ENCODE measurements around the gene BUB3. TPM values are rescaled to one million over a fixed set of nuclear protein-coding genes. Genes with fewer than 3 reads are reported as not detected.

The BUB3 gene
- total RNA-seq, 1 donor from 2014 or later: 36.5 TPM

GRCh38 chr10:123134343-123134914 lies 19.8 kb upstream of the BUB3 start:
- peaks cover 88 to 95% (median 94%) of the 10 kb centered on the region in 3 donors for H3K27me3 ChIP-seq (ENCODE audit: control insufficient read depth in 3 of 3, insufficient read depth in 3 of 3, low read length in 3 of 3)
- peak overlapping the region in 1 of 3 donors; percentile 13 for H3K4me3 ChIP-seq (ENCODE audit: low read length in 3 of 3)
- no peaks in the 10 kb centered on the region for H3K36me3 ChIP-seq (ENCODE audit: control insufficient read depth in 3 of 3, insufficient read depth in 3 of 3, low read length in 3 of 3)
- H3K9me3 ChIP-seq (ENCODE audit: control insufficient read depth in 3 of 3, low read length in 3 of 3): no peaks in the 10 kb centered on the region
- H3K27ac ChIP-seq (ENCODE audit: low read depth, low read length): no peak overlapping the region
- no peak overlapping the region for H3K9ac ChIP-seq (ENCODE audit: low read depth in 1 of 3, low read length in 3 of 3)
- H3K4me1 ChIP-seq (ENCODE audit: control insufficient read depth in 3 of 3, insufficient read depth in 3 of 3, low read length in 3 of 3): peaks cover 28 to 45% (median 37%) of the 10 kb centered on the region in 3 donors

- Histone ChIP-seq H3K4me3 (ENCODE audit: low read length in 3 of 3) (peak overlapping the region in 2 of 3 donors; percentile 13 to 52), H3K36me3 (ENCODE audit: control insufficient read depth in 3 of 3, insufficient read depth in 3 of 3, low read length in 3 of 3) (no peaks in the 10 kb centered on the region), H3K9me3 (ENCODE audit: control insufficient read depth in 3 of 3, low read length in 3 of 3) (no peaks in the 10 kb centered on the region), H3K4me1 (ENCODE audit: control insufficient read depth in 3 of 3, insufficient read depth in 3 of 3, low read length in 3 of 3) (peaks cover 28 to 50% (median 43%) of the 10 kb centered on the region in 3 donors), H3K27ac (ENCODE audit: low read depth, low read length) (no peak overlapping the region), H3K9ac (ENCODE audit: low read depth in 1 of 3, low read length in 3 of 3) (no peak overlapping the region), H3K27me3 (ENCODE audit: control insufficient read depth in 3 of 3, insufficient read depth in 3 of 3, low read length in 3 of 3) (peaks cover 88 to 95% (median 94%) of the 10 kb centered on the region in 3 donors)
Measured at GRCh38 chr10:123134915-123135414, 19.2 kb upstream of the BUB3 start.

GRCh38 chr10:123135415-123136141 lies 18.6 kb upstream of the BUB3 start, which contains the start of gene HMX3:
HMX3 (plus strand) TSS chr10:123135970; CDS start chr10:123136051, 81 bp downstream.
- Histone ChIP-seq H3K27ac (ENCODE audit: low read depth, low read length) (no peak within 1 kb of the TSS), H3K4me3 (ENCODE audit: low read length in 3 of 3) (peak within 1 kb of the TSS; percentile 14 to 52 (median 45)), H3K9ac (ENCODE audit: low read depth in 1 of 3, low read length in 3 of 3) (peak within 1 kb of the TSS in 1 of 3 donors; percentile 32), H3K36me3 (ENCODE audit: control insufficient read depth in 3 of 3, insufficient read depth in 3 of 3, low read length in 3 of 3) (no peaks in the 10 kb centered on the region), H3K4me1 (ENCODE audit: control insufficient read depth in 3 of 3, insufficient read depth in 3 of 3, low read length in 3 of 3) (peaks cover 28 to 51% (median 43%) of the 10 kb centered on the region in 3 donors), H3K9me3 (ENCODE audit: control insufficient read depth in 3 of 3, low read length in 3 of 3) (no peaks in the 10 kb centered on the region), H3K27me3 (ENCODE audit: control insufficient read depth in 3 of 3, insufficient read depth in 3 of 3, low read length in 3 of 3) (peaks cover 92 to 96% (median 95%) of the 10 kb centered on the region in 3 donors)

GRCh38 chr10:123136221-123136805 lies 17.9 kb upstream of the BUB3 start:
- Histone ChIP-seq H3K27me3 (ENCODE audit: control insufficient read depth in 3 of 3, insufficient read depth in 3 of 3, low read length in 3 of 3) (peaks cover 94 to 97% (median 97%) of the 10 kb centered on the region in 3 donors), H3K9ac (ENCODE audit: low read depth in 1 of 3, low read length in 3 of 3) (no peak overlapping the region), H3K27ac (ENCODE audit: low read depth, low read length) (no peak overlapping the region), H3K4me1 (ENCODE audit: control insufficient read depth in 3 of 3, insufficient read depth in 3 of 3, low read length in 3 of 3) (peaks cover 28 to 51% (median 43%) of the 10 kb centered on the region in 3 donors), H3K4me3 (ENCODE audit: low read length in 3 of 3) (peak overlapping the region in 2 of 3 donors; percentile 14 to 46), H3K36me3 (ENCODE audit: control insufficient read depth in 3 of 3, insufficient read depth in 3 of 3, low read length in 3 of 3) (no peaks in the 10 kb centered on the region), H3K9me3 (ENCODE audit: control insufficient read depth in 3 of 3, low read length in 3 of 3) (no peaks in the 10 kb centered on the region)

GRCh38 chr10:123136806-123137642 lies 17.2 kb upstream of the BUB3 start:
- Histone ChIP-seq H3K4me3 (ENCODE audit: low read length in 3 of 3) (peak overlapping the region; percentile 14 to 46 (median 29)), H3K36me3 (ENCODE audit: control insufficient read depth in 3 of 3, insufficient read depth in 3 of 3, low read length in 3 of 3) (no peaks in the 10 kb centered on the region), H3K27ac (ENCODE audit: low read depth, low read length) (no peak overlapping the region), H3K27me3 (ENCODE audit: control insufficient read depth in 3 of 3, insufficient read depth in 3 of 3, low read length in 3 of 3) (peaks cover 94 to 97% (median 97%) of the 10 kb centered on the region in 3 donors), H3K4me1 (ENCODE audit: control insufficient read depth in 3 of 3, insufficient read depth in 3 of 3, low read length in 3 of 3) (peaks cover 28 to 51% (median 43%) of the 10 kb centered on the region in 3 donors), H3K9ac (ENCODE audit: low read depth in 1 of 3, low read length in 3 of 3) (peak overlapping the region in 1 of 3 donors; percentile 32), H3K9me3 (ENCODE audit: control insufficient read depth in 3 of 3, low read length in 3 of 3) (no peaks in the 10 kb centered on the region)

GRCh38 chr10:123139165-123139520 lies 15.1 kb upstream of the BUB3 start:
- Histone ChIP-seq H3K27me3 (ENCODE audit: control insufficient read depth in 3 of 3, insufficient read depth in 3 of 3, low read length in 3 of 3) (peaks cover 95 to 97% (median 95%) of the 10 kb centered on the region in 3 donors), H3K4me1 (ENCODE audit: control insufficient read depth in 3 of 3, insufficient read depth in 3 of 3, low read length in 3 of 3) (peaks cover 16 to 40% (median 28%) of the 10 kb centered on the region in 3 donors), H3K36me3 (ENCODE audit: control insufficient read depth in 3 of 3, insufficient read depth in 3 of 3, low read length in 3 of 3) (no peaks in the 10 kb centered on the region), H3K27ac (ENCODE audit: low read depth, low read length) (no peak overlapping the region), H3K9me3 (ENCODE audit: control insufficient read depth in 3 of 3, low read length in 3 of 3) (no peaks in the 10 kb centered on the region), H3K9ac (ENCODE audit: low read depth in 1 of 3, low read length in 3 of 3) (no peak overlapping the region), H3K4me3 (ENCODE audit: low read length in 3 of 3) (no peak overlapping the region)

GRCh38 chr10:123139521-123140163 lies 14.6 kb upstream of the BUB3 start:
- Histone ChIP-seq H3K9ac (ENCODE audit: low read depth in 1 of 3, low read length in 3 of 3) (no peak overlapping the region), H3K4me1 (ENCODE audit: control insufficient read depth in 3 of 3, insufficient read depth in 3 of 3, low read length in 3 of 3) (peaks cover 16 to 35% (median 27%) of the 10 kb centered on the region in 3 donors), H3K4me3 (ENCODE audit: low read length in 3 of 3) (no peak overlapping the region), H3K9me3 (ENCODE audit: control insufficient read depth in 3 of 3, low read length in 3 of 3) (no peaks in the 10 kb centered on the region), H3K36me3 (ENCODE audit: control insufficient read depth in 3 of 3, insufficient read depth in 3 of 3, low read length in 3 of 3) (no peaks in the 10 kb centered on the region), H3K27ac (ENCODE audit: low read depth, low read length) (no peak overlapping the region), H3K27me3 (ENCODE audit: control insufficient read depth in 3 of 3, insufficient read depth in 3 of 3, low read length in 3 of 3) (peaks cover 95 to 97% (median 95%) of the 10 kb centered on the region in 3 donors)

GRCh38 chr10:123140164-123140982 lies 13.8 kb upstream of the BUB3 start:
- peaks cover 13 to 32% (median 21%) of the 10 kb centered on the region in 3 donors for H3K4me1 ChIP-seq (ENCODE audit: control insufficient read depth in 3 of 3, insufficient read depth in 3 of 3, low read length in 3 of 3)

More at GRCh38 chr10:123140164-123140982, 13.8 kb upstream of the BUB3 start:
- Histone ChIP-seq H3K9ac (ENCODE audit: low read depth in 1 of 3, low read length in 3 of 3) (no peak overlapping the region), H3K4me3 (ENCODE audit: low read length in 3 of 3) (no peak overlapping the region), H3K9me3 (ENCODE audit: control insufficient read depth in 3 of 3, low read length in 3 of 3) (no peaks in the 10 kb centered on the region), H3K27me3 (ENCODE audit: control insufficient read depth in 3 of 3, insufficient read depth in 3 of 3, low read length in 3 of 3) (peaks cover 95 to 97% (median 95%) of the 10 kb centered on the region in 3 donors), H3K27ac (ENCODE audit: low read depth, low read length) (no peak overlapping the region), H3K36me3 (ENCODE audit: control insufficient read depth in 3 of 3, insufficient read depth in 3 of 3, low read length in 3 of 3) (no peaks in the 10 kb centered on the region)
